OCI-LY7 (cell line): ENCODE results near the gene SCN4A. TPM values are rescaled to one million over a fixed set of nuclear protein-coding genes. Genes with fewer than 3 reads are reported as not detected.

Experiments used
- BruUV-seq: library from RNA; stranded (reverse); fragments of 400-500 nt; replicated peaks from 2 replicates; lab custom pipeline; 2021; lab: Mats Ljungman, UMichigan
- CTCF ChIA-PET: fragments of 300-600 bp; sonication (Branson Sonifier 250); formaldehyde crosslinking; loops from one replicate; lab custom pipeline; 2022; ENCODE audit warnings: antibody characterized with exemption; ENCODE audit not compliant: unreplicated experiment; lab: Charles Lee
- POLR2A ChIA-PET: fragments of 300-600 bp; sonication (Branson Sonifier 250); formaldehyde crosslinking; loops from one replicate; lab custom pipeline; 2022; ENCODE audit warnings: antibody characterized with exemption; lab: Charles Lee
- DNase-seq: peaks from one replicate; pipeline ENCODE4 v3.0.0-alpha.2; 2015; ENCODE audit warnings: low spot score
- H2AFZ ChIP-seq: fragments of 200-600 bp; sonication (generic), shearing (Covaris generic); 2 replicates; pipeline ENCODE4 v1.6.1; 2014; ENCODE audit warnings: mild to moderate bottlenecking, antibody characterized with exemption, low read length, moderate library complexity
- H3K27ac ChIP-seq: fragments of 200-600 bp; sonication (generic); 2 replicates; pipeline ENCODE4 v1.5.1; 2014; ENCODE audit warnings: mixed run types, low read depth, mild to moderate bottlenecking, moderate library complexity, low read length, inconsistent platforms; ENCODE audit not compliant: poor library complexity, severe bottlenecking
- H3K36me3 ChIP-seq: fragments of 200-600 bp; sonication (generic); 2 replicates; pipeline ENCODE4 v1.6.1; 2014; ENCODE audit warnings: mild to moderate bottlenecking, antibody characterized with exemption, low read length, moderate library complexity, mixed read lengths; ENCODE audit not compliant: insufficient read depth
- H3K4me1 ChIP-seq: fragments of 200-600 bp; sonication (generic); 2 replicates; pipeline ENCODE4 v1.5.1; 2014; ENCODE audit warnings: mild to moderate bottlenecking, low read length; ENCODE audit not compliant: insufficient read depth, poor library complexity, severe bottlenecking
- H3K4me2 ChIP-seq: fragments of 200-600 bp; sonication (generic); 2 replicates; pipeline ENCODE4 v1.6.1; 2014; ENCODE audit warnings: mild to moderate bottlenecking, low read length
- H3K4me3 ChIP-seq: fragments of 200-600 bp; sonication (generic); 2 replicates; pipeline ENCODE4 v1.5.1; 2014; ENCODE audit warnings: mild to moderate bottlenecking, low read depth, low read length; ENCODE audit not compliant: poor library complexity, severe bottlenecking
- H3K79me2 ChIP-seq: fragments of 200-600 bp; sonication (generic); 2 replicates; pipeline ENCODE4 v1.6.1; 2016; ENCODE audit warnings: low read depth, mild to moderate bottlenecking, low read length, moderate library complexity, mixed read lengths; ENCODE audit not compliant: insufficient read depth
- H3K9me2 ChIP-seq: fragments of 200-600 bp; sonication (generic); 2 replicates; pipeline ENCODE4 v1.6.1; 2016; ENCODE audit warnings: mild to moderate bottlenecking, low read length, mixed read lengths; ENCODE audit not compliant: insufficient read depth
- H3K9me3 ChIP-seq: fragments of 200-600 bp; sonication (generic); 2 replicates; pipeline ENCODE4 v1.6.1; 2014; ENCODE audit warnings: mild to moderate bottlenecking, mixed run types, low read length, mixed read lengths
- H4K20me1 ChIP-seq: fragments of 200-600 bp; sonication (generic); 2 replicates; pipeline ENCODE4 v1.6.1; 2014; ENCODE audit warnings: mild to moderate bottlenecking, antibody characterized with exemption, low read length, moderate library complexity, mixed read lengths; ENCODE audit not compliant: insufficient read depth
- CTCF ChIP-seq: fragments of 200-600 bp; sonication (generic); conservative IDR thresholded peaks from 2 replicates; pipeline ENCODE4 v1.5.1; 2014; ENCODE audit warnings: mild to moderate bottlenecking, antibody characterized with exemption, low read length, moderate library complexity, mixed read lengths
- EZH2phosphoT487 ChIP-seq: fragments of 200-600 bp; sonication (generic); IDR thresholded peaks from 2 replicates; pipeline ENCODE4 v1.6.1; 2018; ENCODE audit warnings: low read depth, borderline replicate concordance, mild to moderate bottlenecking, mixed run types, antibody characterized with exemption, low read length, moderate library complexity, mixed read lengths
- intact Hi-C: fragments of 100-400 bp; cut with micrococcal nuclease; formaldehyde crosslinking; loops from one replicate; pipeline ENCODE4 v1.10.0; 2022; ENCODE audit not compliant: unreplicated experiment
- total RNA-seq, 2 experiments: library from RNA; depleted of rRNA in 1 of 2; stranded (reverse); fragments of >200 nt in 1 of 2; shearing (Covaris generic) in 1 of 2; gene quantifications; 2 replicates each; pipeline ENCODE4 v1.2.3, GENCODE V29; 2014 to 2022

The SCN4A gene
- total RNA-seq, 2 experiments from 2014 or later, result 6.4 to 9.0 TPM

GRCh38 chr17:63946440-63947363, 26.0 kb downstream of the SCN4A start:
- Histone ChIP-seq H3K79me2 (no peaks in the 10 kb centered on the region), H2AFZ (0 out of 2 replicates have a peak overlapping the region, but pooled peaks have one; percentile 26), H4K20me1 (no peaks in the 10 kb centered on the region), H3K4me1 (peaks cover 56% of the 10 kb centered on the region), H3K4me3 (peak overlapping the region; percentile 49), H3K9me2 (no peaks in the 10 kb centered on the region), H3K4me2 (peak overlapping the region; percentile 89), H3K36me3 (no peaks in the 10 kb centered on the region), H3K9me3 (no peaks in the 10 kb centered on the region), H3K27ac (peak overlapping the region; percentile 85)
- peak; percentile 85 for DNase-seq
- CTCF ChIA-PET, result interaction anchor here (0.7 to 3.1 kb wide), 16 partner anchors 8 to 187 kb away, joined by 3 to 94 read pairs (median 6); partner anchors contain the start of genes CD79B, CSHL1 and GH1
- POLR2A ChIA-PET, result interaction anchor here (0.5 to 2.4 kb wide), 18 partner anchors 8 to 205 kb away, joined by 3 to 52 read pairs (median 5); partner anchors contain the start of genes CD79B and GH1
- intact Hi-C loops, result loop anchor here (1.0 kb wide), 2 partner anchors 14 to 27 kb away; partner anchors contain the start of gene CD79B
- TF ChIP-seq EZH2phosphoT487, result no peak
- peak; percentile 80 for TF ChIP-seq CTCF
- no TSS peak for BruUV-seq

- Histone ChIP-seq H3K36me3 (no peaks in the 10 kb centered on the region), H3K4me3 (peak overlapping the region; percentile 49), H3K9me3 (no peaks in the 10 kb centered on the region), H3K4me2 (peak overlapping the region; percentile 89), H2AFZ (peak overlapping the region; percentile 31; the same call in 1 of the 2 replicates), H3K27ac (peak overlapping the region; percentile 85), H3K4me1 (peaks cover 51% of the 10 kb centered on the region), H4K20me1 (no peaks in the 10 kb centered on the region), H3K79me2 (no peaks in the 10 kb centered on the region), H3K9me2 (no peaks in the 10 kb centered on the region)
- POLR2A ChIA-PET, result interaction anchor here (0.6 to 2.4 kb wide), 16 partner anchors 8 to 206 kb away, joined by 3 to 52 read pairs (median 6); partner anchors contain the start of genes CD79B and GH1
- intact Hi-C loops, result loop anchor here (1.0 kb wide), 2 partner anchors 14 to 27 kb away; partner anchors contain the start of gene CD79B
- peak; percentile 92 for DNase-seq
- no peak for TF ChIP-seq EZH2phosphoT487
- no peak; the same call in 1 of the 2 replicates for TF ChIP-seq CTCF
- BruUV-seq, result no TSS peak
- CTCF ChIA-PET, result interaction anchor here (0.6 to 3.1 kb wide), 20 partner anchors 8 to 187 kb away, joined by 3 to 94 read pairs (median 5); partner anchors contain the start of genes CD79B, CSHL1 and GH1
Observed at GRCh38 chr17:63945784-63946439, 26.8 kb downstream of the SCN4A start.
